Transverse colon (tissue), 4 donors: ENCODE results near the gene SIPA1L3. TPM values are rescaled to one million over a fixed set of nuclear protein-coding genes. Genes with fewer than 3 reads are reported as not detected.
A peak's percentile ranks its signal among the peaks of the same experiment; 100 is the strongest.

Experiments used
- DNase-seq: peaks from one replicate; pipeline ENCODE4 v3.0.0-alpha.2; 2019
- H3K27ac ChIP-seq, 4 donors: fragments of 200-600 bp; sonication (generic); 2 replicates each; pipeline ENCODE4 v1.5.1; 2016 to 2018; ENCODE audit warnings: inconsistent platforms in 4 of 4
- H3K27me3 ChIP-seq: fragments of 200-600 bp; sonication (generic); 2 replicates; pipeline ENCODE4 v1.5.1; 2017; ENCODE audit warnings: inconsistent platforms
- H3K36me3 ChIP-seq, 4 donors: fragments of 200-600 bp; sonication (generic); 2 replicates each; pipeline ENCODE4 v1.5.1; 2017 to 2019; ENCODE audit warnings: inconsistent platforms in 4 of 4
- H3K4me1 ChIP-seq, 4 donors: fragments of 200-600 bp; sonication (generic); 2 replicates each; pipeline ENCODE4 v1.5.1; 2017 to 2020; ENCODE audit warnings: inconsistent platforms in 4 of 4
- H3K4me3 ChIP-seq, 4 donors: fragments of 200-600 bp; sonication (generic); 1 replicate in 1 of 4; 2 replicates in 3 of 4; pipeline versions ENCODE4 v1.5.1 to v1.6.1; 2017 to 2019; ENCODE audit warnings: inconsistent platforms in 4 of 4
- H3K9me3 ChIP-seq, 2 donors: fragments of 200-600 bp; sonication (generic); 2 replicates each; pipeline ENCODE4 v1.5.1; 2017 to 2019; ENCODE audit warnings: inconsistent platforms in 2 of 2
- EP300 ChIP-seq: sonication (generic); formaldehyde crosslinking; IDR thresholded peaks from one replicate; pipeline ENCODE4 v1.6.1; 2017; ENCODE audit warnings: antibody characterized with exemption, low read depth
- POLR2A ChIP-seq: fragments of 450-650 bp; IDR thresholded peaks from one replicate; pipeline ENCODE4 v1.6.1; 2016; ENCODE audit warnings: antibody characterized with exemption, mild to moderate bottlenecking, moderate library complexity
- POLR2AphosphoS5 ChIP-seq, 3 donors: sonication (generic); formaldehyde crosslinking; IDR thresholded peaks; one replicate each; pipeline ENCODE4 v1.6.1; 2016; ENCODE audit warnings: antibody characterized with exemption in 3 of 3
- WGBS, 2 donors: methylation state at CpG; one replicate each; pipeline ENCODE4 v1.1.5; 2018; ENCODE audit warnings: low coverage in 1 of 2; 5-methylcytosine and 5-hydroxymethylcytosine counted together
- in situ Hi-C, 4 donors: fragments of 200-750 bp; cut with MboI; loops; one replicate each; pipeline versions ENCODE4 v1.15.0 to v1.15.1; 2017; ENCODE audit warnings: low sequenced_read_pairs in 3 of 4, low pct_ligation_motif_present in 1 of 4, low pct_unique_long_range_greater_than_20kb in 1 of 4
- intact Hi-C: fragments of 100-400 bp; cut with DNase I; formaldehyde crosslinking; loops from one replicate; pipeline ENCODE4 v1.15.1; 2023; ENCODE audit warnings: low total_unique reads
- total RNA-seq, 4 donors: library from RNA; depleted of rRNA; stranded (reverse); fragments of >200 nt; gene quantifications; one replicate each; pipeline ENCODE4 v1.1.0, GENCODE V29; 2016
- TF ChIP-seq, protein P1 (sequence below), 5 experiments: fragments of 200-600 bp in 3 of 5; fragments of 450-650 bp in 2 of 5; sonication (generic) in 3 of 5; IDR thresholded peaks; 1 replicate in 2 of 5; 2 replicates in 3 of 5; pipeline ENCODE4 v1.5.1; 2016 to 2017; ENCODE audit warnings: antibody characterized with exemption in 5 of 5, inconsistent platforms in 3 of 5, mild to moderate bottlenecking in 2 of 5, moderate library complexity in 1 of 5

Gene SIPA1L3
- total RNA-seq, 4 donors from 2014 or later: 191 to 284 (median 231) TPM

- Histone ChIP-seq H3K27ac (peak overlapping the region; percentile 83 to 91 (median 86)), H3K4me1 (peaks cover 8 to 81% (median 35%) of the 10 kb centered on the region in 4 donors), H3K27me3 (no peaks in the 10 kb centered on the region), H3K9me3 (no peaks in the 10 kb centered on the region), H3K4me3 (peak overlapping the region in 2 of 4 donors; percentile 1 to 4), H3K36me3 (no peaks in the 10 kb centered on the region)
- WGBS, 2 donors: 46 to 54% methylated on average over 7 to 12 of the region's 12 CpGs
- no peak for TF ChIP-seq POLR2AphosphoS5 (IDR thresholded peaks at IDR 0.05)
- TF ChIP-seq, protein P1, sequence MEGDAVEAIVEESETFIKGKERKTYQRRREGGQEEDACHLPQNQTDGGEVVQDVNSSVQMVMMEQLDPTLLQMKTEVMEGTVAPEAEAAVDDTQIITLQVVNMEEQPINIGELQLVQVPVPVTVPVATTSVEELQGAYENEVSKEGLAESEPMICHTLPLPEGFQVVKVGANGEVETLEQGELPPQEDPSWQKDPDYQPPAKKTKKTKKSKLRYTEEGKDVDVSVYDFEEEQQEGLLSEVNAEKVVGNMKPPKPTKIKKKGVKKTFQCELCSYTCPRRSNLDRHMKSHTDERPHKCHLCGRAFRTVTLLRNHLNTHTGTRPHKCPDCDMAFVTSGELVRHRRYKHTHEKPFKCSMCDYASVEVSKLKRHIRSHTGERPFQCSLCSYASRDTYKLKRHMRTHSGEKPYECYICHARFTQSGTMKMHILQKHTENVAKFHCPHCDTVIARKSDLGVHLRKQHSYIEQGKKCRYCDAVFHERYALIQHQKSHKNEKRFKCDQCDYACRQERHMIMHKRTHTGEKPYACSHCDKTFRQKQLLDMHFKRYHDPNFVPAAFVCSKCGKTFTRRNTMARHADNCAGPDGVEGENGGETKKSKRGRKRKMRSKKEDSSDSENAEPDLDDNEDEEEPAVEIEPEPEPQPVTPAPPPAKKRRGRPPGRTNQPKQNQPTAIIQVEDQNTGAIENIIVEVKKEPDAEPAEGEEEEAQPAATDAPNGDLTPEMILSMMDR (IDR thresholded peaks at IDR 0.05): peak in 1 of 5 experiments; percentile 12
- in situ Hi-C loops (no loop called here), intact Hi-C loops (no loop called here)
- peak; percentile 49 for DNase-seq
Observed at GRCh38 chr19:37941782-37942515, 34.9 kb downstream of the SIPA1L3 start.

DNA sequence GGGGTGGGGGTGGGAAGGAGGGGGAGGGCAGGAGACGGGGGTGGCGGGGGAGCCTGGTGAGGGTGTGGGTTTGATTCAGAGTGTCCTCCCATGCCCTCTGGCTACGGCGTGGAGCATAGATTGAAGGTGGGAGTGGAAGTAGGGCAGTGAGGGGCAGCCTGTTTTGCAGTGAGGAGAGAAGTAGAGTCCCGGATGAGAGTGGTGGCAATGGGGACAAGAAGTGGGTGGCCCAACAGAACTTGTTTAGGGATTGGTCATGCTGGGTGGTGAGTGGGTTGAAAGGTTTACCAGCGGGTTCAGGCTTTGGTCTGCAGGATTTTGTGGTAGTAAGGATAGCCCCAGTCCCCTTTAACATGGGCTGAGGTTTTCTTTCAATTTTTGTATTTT is 35.5 kb downstream of the SIPA1L3 start:
- Histone ChIP-seq H3K27ac (peak overlapping the region; percentile 83 to 91 (median 86)), H3K9me3 (no peaks in the 10 kb centered on the region), H3K27me3 (no peaks in the 10 kb centered on the region), H3K4me3 (no peak overlapping the region), H3K36me3 (no peaks in the 10 kb centered on the region), H3K4me1 (peaks cover 8 to 76% (median 34%) of the 10 kb centered on the region in 4 donors)
- intact Hi-C loops (no loop called here), in situ Hi-C loops (no loop called here)
- 79 to 95% methylated on average over 3 to 6 of the region's 6 CpGs for WGBS, 2 donors
- no peak for DNase-seq
- TF ChIP-seq POLR2AphosphoS5 (IDR thresholded peaks at IDR 0.05) (no peak), POLR2A (no peak), EP300 (no peak)
- TF ChIP-seq, protein P1 (IDR thresholded peaks at IDR 0.05): no peak

DNA sequence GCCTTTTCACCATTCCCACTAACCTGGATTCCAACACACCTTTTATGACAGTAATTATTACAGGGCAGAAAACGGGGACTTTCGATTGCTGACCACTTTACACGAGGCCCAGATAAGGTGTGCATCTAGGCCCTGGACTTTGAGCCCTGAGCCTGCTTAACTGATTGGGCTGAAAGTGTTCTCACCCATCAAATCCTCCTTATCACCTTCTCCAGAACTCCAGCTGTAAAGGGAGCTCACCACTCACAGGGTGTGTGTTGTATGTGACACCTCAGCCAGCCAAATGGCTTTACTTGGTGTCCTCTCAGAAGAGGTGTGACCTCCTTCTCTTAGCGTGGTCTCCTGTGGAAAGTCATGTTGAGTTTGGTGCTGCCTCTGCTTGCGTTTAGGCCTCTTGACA is 36.5 kb downstream of the SIPA1L3 start:
- TF ChIP-seq, protein P1 (IDR thresholded peaks at IDR 0.05): no peak
- TF ChIP-seq POLR2AphosphoS5 (IDR thresholded peaks at IDR 0.05) (peak in 2 of 3 donors; percentile 35 to 69), POLR2A (no peak), EP300 (no peak)
- WGBS, 2 donors: 64 to 72% methylated on average over 2 to 5 of the region's 5 CpGs
- H3K9me3 ChIP-seq: no peaks in the 10 kb centered on the region
- in situ Hi-C loops (no loop called here), intact Hi-C loops (no loop called here)
- DNase-seq: peak; percentile 76
- H3K27ac ChIP-seq: peak overlapping the region; percentile 83 to 91 (median 86)
- H3K4me1 ChIP-seq: peaks cover 0 to 67% (median 30%) of the 10 kb centered on the region in 4 donors
- H3K27me3 ChIP-seq: no peaks in the 10 kb centered on the region
- no peak overlapping the region for H3K4me3 ChIP-seq
- H3K36me3 ChIP-seq: no peaks in the 10 kb centered on the region

GRCh38 chr19:37946132-37946531 is 39.1 kb downstream of the SIPA1L3 start:
- peaks cover 0 to 47% (median 22%) of the 10 kb centered on the region in 4 donors for H3K4me1 ChIP-seq
- no peaks in the 10 kb centered on the region for H3K36me3 ChIP-seq
- no peak for DNase-seq
- H3K4me3 ChIP-seq: no peak overlapping the region
- intact Hi-C loops: no loop called here
- 84 to 93% methylated on average over 3 to 6 of the region's 6 CpGs for WGBS, 2 donors
- H3K27me3 ChIP-seq: no peaks in the 10 kb centered on the region
- TF ChIP-seq POLR2A: no peak
- H3K9me3 ChIP-seq: no peaks in the 10 kb centered on the region
- H3K27ac ChIP-seq: peak overlapping the region; percentile 79 to 91 (median 86)
- in situ Hi-C loops: no loop called here
